GM12891 (cell line): Measurements from ENCODE around the gene NR6A1.

Source experiments
- DNase-seq: peaks from one replicate; pipeline ENCODE4 v3.0.0; 2011; ENCODE audit warnings: low spot score; ENCODE audit not compliant: insufficient read length
- FAIRE-seq: peaks from 2 replicates; lab custom pipeline; 2011; peaks lifted over from hg19 to GRCh38; lab: Jason Lieb, UNC
- PAX5 ChIP-seq: IDR thresholded peaks from 2 replicates; pipeline ENCODE4 v1.6.1; 2011; ENCODE audit warnings: low read length, moderate library complexity, mild to moderate bottlenecking; ENCODE audit not compliant: insufficient read depth, severe bottlenecking
- POLR2A ChIP-seq: IDR thresholded peaks from 2 replicates; pipeline ENCODE4 v1.6.1; 2011; ENCODE audit warnings: low read depth, low read length, control low read depth
- POLR2AphosphoS5 ChIP-seq: IDR thresholded peaks from 2 replicates; pipeline ENCODE4 v1.6.1; 2011; ENCODE audit warnings: low read depth, low read length, control low read depth
- POU2F2 ChIP-seq: IDR thresholded peaks from 2 replicates; pipeline ENCODE4 v1.6.1; 2011; ENCODE audit warnings: low read depth, mild to moderate bottlenecking, control low read depth, low read length, moderate library complexity
- SPI1 ChIP-seq: IDR thresholded peaks from 2 replicates; pipeline ENCODE4 v1.6.1; 2011; ENCODE audit warnings: low read depth, low read length, control low read depth
- TAF1 ChIP-seq: IDR thresholded peaks from 2 replicates; pipeline ENCODE4 v1.6.1; 2011; ENCODE audit warnings: low read depth, low read length, control low read depth

The NR6A1 gene

DNA sequence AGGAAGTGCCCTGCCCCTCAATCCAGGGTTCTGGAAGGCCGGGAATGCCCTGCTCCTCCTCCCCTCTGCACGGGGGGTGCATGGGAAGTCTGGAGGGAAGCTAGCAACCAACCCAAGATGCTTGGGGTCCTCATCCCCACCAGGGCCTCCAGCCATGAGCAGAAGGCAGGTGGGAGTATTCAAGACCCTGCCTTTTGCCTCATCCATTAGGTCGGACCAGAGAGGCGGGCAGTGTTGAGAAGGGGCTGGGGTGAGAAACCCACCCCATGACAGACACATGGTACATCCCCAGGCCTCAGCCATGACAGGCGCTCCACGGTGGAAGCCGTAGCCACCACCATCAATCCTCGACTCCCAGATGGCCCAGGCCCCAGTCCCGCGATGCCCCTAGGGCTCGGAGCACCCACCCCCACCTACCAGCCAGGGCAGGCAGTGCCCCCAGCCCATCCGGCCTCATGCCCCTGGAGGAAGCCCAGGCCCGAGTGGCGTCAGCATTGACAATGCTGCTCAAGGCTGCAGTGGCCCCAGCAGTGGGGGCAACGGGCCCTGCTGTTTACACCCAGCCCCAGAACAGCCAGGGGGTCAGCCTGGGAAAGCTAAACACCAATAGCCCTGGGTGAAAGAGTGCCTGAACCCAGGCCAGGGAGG, 272.5 kb downstream of the NR6A1 start:
- no peak for DNase-seq
- no peak for TF ChIP-seq POU2F2
- no peak for TF ChIP-seq TAF1
- no peak for TF ChIP-seq POLR2AphosphoS5
- no peak for TF ChIP-seq PAX5
- TF ChIP-seq POLR2A = no peak
- TF ChIP-seq SPI1 = no peak
- no peak for FAIRE-seq

DNA sequence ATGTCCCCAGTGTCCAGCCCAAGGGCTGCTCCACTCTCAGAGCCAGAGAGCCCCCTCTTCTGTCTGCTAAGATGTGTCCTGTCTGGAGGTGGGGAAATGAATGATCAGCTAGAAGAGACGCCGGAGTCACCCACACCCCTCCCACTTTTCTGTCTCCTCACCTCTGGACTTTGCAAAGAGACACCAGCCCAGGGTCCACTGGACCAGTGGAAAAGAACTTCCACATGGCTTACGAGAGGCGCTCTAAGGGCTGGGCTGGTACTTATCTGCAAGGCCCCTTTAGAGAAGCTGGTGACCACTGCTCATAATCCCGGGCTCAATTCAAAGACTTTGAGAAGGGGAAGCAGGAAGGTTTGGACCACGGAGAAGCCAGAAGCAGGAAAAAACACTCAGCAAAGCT, 273.1 kb downstream of the NR6A1 start:
- TF ChIP-seq POLR2AphosphoS5 = no peak
- no peak for TF ChIP-seq SPI1
- TF ChIP-seq TAF1 = no peak
- no peak for TF ChIP-seq PAX5
- no peak for TF ChIP-seq POLR2A
- no peak for TF ChIP-seq POU2F2
- FAIRE-seq = no peak
- no peak for DNase-seq

DNA sequence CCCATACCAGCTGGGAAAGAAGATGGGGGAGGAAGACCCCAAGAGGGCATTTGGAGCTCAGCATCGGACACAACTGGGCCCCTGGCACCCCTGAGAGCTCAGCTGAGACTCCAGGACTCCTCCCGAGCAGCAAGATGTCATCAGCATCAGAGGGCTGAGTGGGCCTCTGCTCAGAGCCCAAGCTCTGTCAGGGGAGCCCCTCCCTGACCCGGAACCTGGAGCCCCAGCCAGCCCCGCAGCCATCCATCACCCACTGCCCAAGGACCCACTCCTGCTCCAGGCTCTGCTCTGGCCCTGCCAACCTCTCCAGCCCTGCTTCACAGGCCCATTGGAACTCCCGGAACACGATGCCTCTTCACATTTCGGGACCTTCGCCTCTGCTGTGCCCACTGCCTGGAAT, 273.7 kb downstream of the NR6A1 start:
- no peak for FAIRE-seq
- TF ChIP-seq POLR2AphosphoS5 (no peak), TAF1 (no peak), POU2F2 (no peak), SPI1 (no peak), POLR2A (no peak), PAX5 (no peak)
- no peak for DNase-seq

DNA sequence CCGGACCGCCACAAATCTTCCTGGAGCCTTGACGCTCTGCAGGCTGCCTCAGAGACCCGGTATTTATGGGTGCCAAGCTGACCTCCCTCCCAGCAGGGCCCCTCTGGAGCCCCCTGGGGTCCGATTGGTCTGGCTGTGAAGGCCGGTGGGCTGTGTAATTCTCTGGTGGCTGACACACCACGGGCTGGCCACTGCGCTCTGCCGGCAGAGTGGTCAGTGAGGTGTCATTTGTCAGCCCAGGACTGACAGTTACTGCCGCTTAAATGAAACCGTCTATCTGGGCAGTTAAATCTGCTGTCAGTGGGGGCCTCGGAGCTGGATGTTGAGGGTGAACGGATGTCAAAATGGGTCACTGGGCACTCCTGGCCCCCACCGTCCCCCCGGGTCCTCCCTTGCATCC, 274.6 kb downstream of the NR6A1 start:
- TF ChIP-seq POLR2A = no peak
- TF ChIP-seq PAX5 = no peak
- TF ChIP-seq SPI1 = no peak
- TF ChIP-seq TAF1 = no peak
- TF ChIP-seq POLR2AphosphoS5 = no peak
- no peak for TF ChIP-seq POU2F2
- no peak for DNase-seq
- FAIRE-seq = no peak

DNA sequence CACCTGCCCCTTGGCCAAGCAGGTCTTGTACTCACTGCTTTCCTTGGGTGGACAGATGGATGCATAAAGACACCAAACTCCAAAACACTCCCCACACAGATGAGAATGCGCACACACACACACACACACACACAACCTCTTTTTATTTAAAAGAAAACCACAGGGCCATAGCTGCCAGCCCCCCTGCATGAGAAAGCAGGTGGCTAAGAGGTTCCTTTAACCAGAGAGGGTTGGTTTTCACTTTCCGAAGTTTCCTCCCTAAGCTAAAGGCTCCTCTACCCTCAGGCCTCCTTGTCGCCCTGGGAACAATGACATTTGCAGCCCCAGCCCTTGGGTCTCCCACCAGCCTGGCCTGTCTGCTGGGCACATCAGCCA, 275.0 kb downstream of the NR6A1 start:
- no peak for TF ChIP-seq POU2F2
- no peak for TF ChIP-seq SPI1
- no peak for TF ChIP-seq POLR2A
- TF ChIP-seq PAX5 = no peak
- TF ChIP-seq TAF1 = no peak
- TF ChIP-seq POLR2AphosphoS5 = no peak
- DNase-seq (no peak), FAIRE-seq (peak; percentile 63)

DNA sequence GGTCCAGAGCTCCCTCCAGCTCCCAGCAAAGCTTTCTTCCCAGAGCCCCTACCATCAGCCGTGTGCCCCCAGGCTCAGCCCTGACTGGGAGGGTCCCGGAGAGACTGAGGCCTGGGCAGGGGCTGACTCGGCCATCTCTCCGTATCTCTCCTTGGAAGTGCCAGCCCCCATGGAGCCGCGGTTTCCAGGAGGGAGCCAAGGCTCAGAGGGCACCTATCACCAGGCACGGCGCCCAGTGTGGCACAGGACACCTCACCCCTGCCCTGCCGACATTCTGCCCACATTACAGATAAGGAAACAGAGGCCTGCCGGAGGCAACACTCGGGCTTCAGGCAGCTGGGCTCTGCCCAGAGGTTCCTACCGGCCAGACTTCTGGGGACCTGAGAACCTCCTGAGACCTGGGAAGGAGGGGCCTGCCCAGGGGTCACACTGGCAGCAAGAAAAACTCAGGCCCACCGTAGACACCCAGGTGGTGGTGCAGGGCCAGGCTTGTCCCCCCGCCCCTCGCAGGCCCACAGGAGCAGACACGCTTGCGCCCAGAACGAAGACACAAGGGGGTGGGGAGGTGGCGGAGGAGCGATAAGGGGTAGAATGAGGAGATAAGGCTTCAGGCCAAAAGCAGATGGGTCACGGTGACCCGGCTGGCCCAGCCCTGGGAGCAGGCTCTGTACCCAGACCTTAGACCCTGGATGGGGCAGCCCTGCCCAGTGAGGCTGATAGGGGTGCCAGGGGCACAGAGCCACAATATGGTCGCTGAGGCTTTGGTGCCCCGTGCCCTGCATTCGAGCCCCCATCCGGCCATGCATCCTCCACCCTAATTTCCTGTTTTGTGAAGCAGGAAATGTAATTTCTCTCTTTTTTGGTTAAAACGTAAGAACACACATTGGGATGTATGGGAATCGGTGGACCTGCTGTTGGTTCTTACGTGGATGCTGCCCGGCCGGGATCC, 275.7 kb downstream of the NR6A1 start:
- no peak for DNase-seq
- TF ChIP-seq POU2F2 (no peak), POLR2A (no peak), SPI1 (no peak), TAF1 (no peak), POLR2AphosphoS5 (no peak), PAX5 (no peak)
- FAIRE-seq = no peak

DNA sequence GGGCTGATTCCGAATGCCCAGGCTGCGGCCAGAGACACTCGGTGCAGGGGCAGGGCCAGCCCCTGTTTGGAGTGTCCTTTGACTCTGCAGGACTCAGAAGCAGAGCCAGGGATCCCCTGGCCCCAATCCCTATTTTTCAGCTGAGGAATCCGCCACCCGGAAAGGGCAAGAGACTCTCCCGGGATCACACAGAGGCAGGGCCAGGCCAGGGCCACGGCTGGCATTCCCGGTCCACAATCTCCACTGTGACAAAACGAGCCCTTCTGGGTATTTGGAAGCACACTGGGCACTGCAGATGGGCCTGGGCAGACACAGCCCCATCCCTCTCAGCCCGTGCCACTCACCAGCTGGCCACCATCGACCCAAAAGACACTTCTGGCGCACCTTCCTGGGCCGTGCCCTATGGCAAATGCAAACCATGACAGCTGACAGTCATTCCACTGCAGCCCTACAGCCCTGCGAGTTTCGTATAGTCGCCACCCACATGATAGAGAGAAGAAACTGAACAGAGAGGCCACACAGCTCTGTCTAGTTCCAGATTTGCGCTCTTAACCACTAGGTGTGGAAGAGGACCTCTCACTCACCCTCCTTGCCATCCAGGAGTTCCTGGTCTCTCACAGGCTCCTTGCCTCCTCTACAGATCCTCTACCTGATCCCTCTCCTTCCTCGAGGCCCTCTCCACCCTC, 277.2 kb downstream of the NR6A1 start:
- TF ChIP-seq PAX5 = no peak
- TF ChIP-seq POLR2AphosphoS5 = no peak
- TF ChIP-seq POU2F2 = no peak
- TF ChIP-seq SPI1 = no peak
- TF ChIP-seq POLR2A = no peak
- no peak for TF ChIP-seq TAF1
- DNase-seq = no peak
- peak; percentile 90 for FAIRE-seq

GRCh38 chr9:124493218-124493617, 277.9 kb downstream of the NR6A1 start:
- no peak for FAIRE-seq
- DNase-seq = no peak
- no peak for TF ChIP-seq PAX5
- TF ChIP-seq SPI1 = no peak
- no peak for TF ChIP-seq POLR2AphosphoS5

- DNase-seq (no peak), FAIRE-seq (no peak)
- TF ChIP-seq TAF1 (no peak), POU2F2 (no peak), PAX5 (no peak), SPI1 (no peak), POLR2A (no peak), POLR2AphosphoS5 (no peak)
Measured at GRCh38 chr9:124492818-124493217, 278.3 kb downstream of the NR6A1 start.
